KMS-11 (cell line): ENCODE results near the gene DPP10.

Source experiments
- H2AFZ ChIP-seq: fragments of 200-600 bp; sonication (generic); 2 replicates; pipeline ENCODE4 v1.6.1; 2016; ENCODE audit warnings: antibody characterized with exemption, mixed run types, low read depth
- H3K27ac ChIP-seq: fragments of 200-600 bp; sonication (generic); 2 replicates; pipeline ENCODE4 v1.6.1; 2016; ENCODE audit warnings: mild to moderate bottlenecking, mixed run types
- H3K27me3 ChIP-seq: fragments of 200-600 bp; sonication (generic); 2 replicates; pipeline ENCODE4 v1.6.1; 2017; ENCODE audit warnings: mild to moderate bottlenecking, low read depth, mixed run types, moderate library complexity; ENCODE audit not compliant: insufficient read depth
- H3K36me3 ChIP-seq: fragments of 200-600 bp; sonication (generic); 2 replicates; pipeline ENCODE4 v1.6.1; 2017; ENCODE audit warnings: mild to moderate bottlenecking, mixed run types; ENCODE audit not compliant: insufficient read depth
- H3K4me1 ChIP-seq: fragments of 200-600 bp; sonication (generic); 2 replicates; pipeline ENCODE4 v1.6.1; 2016; ENCODE audit warnings: mild to moderate bottlenecking, low read depth, mixed run types; ENCODE audit not compliant: poor library complexity, severe bottlenecking
- H3K4me2 ChIP-seq: fragments of 200-600 bp; sonication (generic); 2 replicates; pipeline ENCODE4 v1.7.0; 2016; ENCODE audit warnings: mild to moderate bottlenecking, mixed run types
- H3K4me3 ChIP-seq: fragments of 200-600 bp; sonication (generic); IDR thresholded peaks from 2 replicates; pipeline ENCODE4 v1.6.1; 2017; ENCODE audit warnings: low read depth, low read length, mixed read lengths; ENCODE audit not compliant: insufficient read depth
- H3K79me2 ChIP-seq: fragments of 200-600 bp; sonication (generic); 2 replicates; pipeline ENCODE4 v1.6.1; 2016; ENCODE audit warnings: low read depth, mixed run types; ENCODE audit not compliant: insufficient read depth
- H3K9ac ChIP-seq: fragments of 200-600 bp; sonication (generic); 2 replicates; pipeline ENCODE4 v1.6.1; 2016; ENCODE audit warnings: mild to moderate bottlenecking, mixed run types
- H4K20me1 ChIP-seq: fragments of 200-600 bp; sonication (generic); 2 replicates; pipeline ENCODE4 v1.6.1; 2016; ENCODE audit warnings: mild to moderate bottlenecking, mixed run types; ENCODE audit not compliant: insufficient read depth
- TF ChIP-seq, protein P1 (sequence below): fragments of 200-600 bp; sonication (generic); conservative IDR thresholded peaks from 2 replicates; pipeline ENCODE4 v1.6.1; 2017; ENCODE audit warnings: low read depth, mild to moderate bottlenecking, antibody characterized with exemption, low read length, moderate library complexity, mixed read lengths

DPP10 gene

GRCh38 chr2:115505331-115505730, 1062.9 kb downstream of the DPP10 start:
- no peaks in the 10 kb centered on the region for H4K20me1 ChIP-seq
- no peak overlapping the region for H3K4me3 ChIP-seq
- no peaks in the 10 kb centered on the region for H3K4me1 ChIP-seq
- H3K9ac ChIP-seq: no peak overlapping the region
- no peak overlapping the region for H3K4me2 ChIP-seq
- no peaks in the 10 kb centered on the region for H3K36me3 ChIP-seq
- H2AFZ ChIP-seq: no peak overlapping the region
- H3K27ac ChIP-seq: no peak overlapping the region
- TF ChIP-seq, protein P1, sequence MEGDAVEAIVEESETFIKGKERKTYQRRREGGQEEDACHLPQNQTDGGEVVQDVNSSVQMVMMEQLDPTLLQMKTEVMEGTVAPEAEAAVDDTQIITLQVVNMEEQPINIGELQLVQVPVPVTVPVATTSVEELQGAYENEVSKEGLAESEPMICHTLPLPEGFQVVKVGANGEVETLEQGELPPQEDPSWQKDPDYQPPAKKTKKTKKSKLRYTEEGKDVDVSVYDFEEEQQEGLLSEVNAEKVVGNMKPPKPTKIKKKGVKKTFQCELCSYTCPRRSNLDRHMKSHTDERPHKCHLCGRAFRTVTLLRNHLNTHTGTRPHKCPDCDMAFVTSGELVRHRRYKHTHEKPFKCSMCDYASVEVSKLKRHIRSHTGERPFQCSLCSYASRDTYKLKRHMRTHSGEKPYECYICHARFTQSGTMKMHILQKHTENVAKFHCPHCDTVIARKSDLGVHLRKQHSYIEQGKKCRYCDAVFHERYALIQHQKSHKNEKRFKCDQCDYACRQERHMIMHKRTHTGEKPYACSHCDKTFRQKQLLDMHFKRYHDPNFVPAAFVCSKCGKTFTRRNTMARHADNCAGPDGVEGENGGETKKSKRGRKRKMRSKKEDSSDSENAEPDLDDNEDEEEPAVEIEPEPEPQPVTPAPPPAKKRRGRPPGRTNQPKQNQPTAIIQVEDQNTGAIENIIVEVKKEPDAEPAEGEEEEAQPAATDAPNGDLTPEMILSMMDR: no peak
- H3K79me2 ChIP-seq: no peaks in the 10 kb centered on the region
- no peaks in the 10 kb centered on the region for H3K27me3 ChIP-seq

GRCh38 chr2:115520727-115521126, 1078.3 kb downstream of the DPP10 start:
- Histone ChIP-seq H4K20me1 (no peaks in the 10 kb centered on the region), H3K4me2 (no peak overlapping the region), H3K27ac (no peak overlapping the region), H3K9ac (no peak overlapping the region), H3K27me3 (no peaks in the 10 kb centered on the region), H2AFZ (no peak overlapping the region), H3K79me2 (no peaks in the 10 kb centered on the region), H3K4me1 (no peaks in the 10 kb centered on the region), H3K36me3 (no peaks in the 10 kb centered on the region), H3K4me3 (no peak overlapping the region)
- TF ChIP-seq, protein P1: no peak

DNA sequence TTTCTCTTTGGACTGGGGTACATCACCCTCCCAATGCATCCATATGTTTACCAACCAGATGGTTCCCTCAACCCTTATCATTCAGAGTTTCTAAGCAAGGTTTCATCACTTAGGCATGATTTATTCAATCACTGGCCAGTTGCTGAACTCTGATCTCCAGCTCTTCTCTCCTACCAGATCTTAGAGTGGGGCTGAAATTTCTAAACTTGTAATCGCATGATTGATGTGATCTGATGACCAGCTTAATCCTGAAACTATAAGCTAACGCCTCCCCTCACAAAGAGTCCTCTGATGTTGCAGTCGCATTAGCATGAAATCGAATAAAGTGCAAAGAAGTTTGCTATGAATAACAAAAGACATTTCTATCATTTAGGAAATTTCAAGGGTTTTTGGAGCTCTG, 1082.0 kb downstream of the DPP10 start:
- no peak overlapping the region for H3K4me2 ChIP-seq
- H3K27ac ChIP-seq: no peak overlapping the region
- no peak overlapping the region for H3K4me3 ChIP-seq
- H4K20me1 ChIP-seq: no peaks in the 10 kb centered on the region
- H3K4me1 ChIP-seq: peaks cover 10% of the 10 kb centered on the region
- H3K27me3 ChIP-seq: no peaks in the 10 kb centered on the region
- TF ChIP-seq, protein P1: no peak
- H3K9ac ChIP-seq: no peak overlapping the region
- no peaks in the 10 kb centered on the region for H3K79me2 ChIP-seq
- no peaks in the 10 kb centered on the region for H3K36me3 ChIP-seq
- no peak overlapping the region for H2AFZ ChIP-seq

DNA sequence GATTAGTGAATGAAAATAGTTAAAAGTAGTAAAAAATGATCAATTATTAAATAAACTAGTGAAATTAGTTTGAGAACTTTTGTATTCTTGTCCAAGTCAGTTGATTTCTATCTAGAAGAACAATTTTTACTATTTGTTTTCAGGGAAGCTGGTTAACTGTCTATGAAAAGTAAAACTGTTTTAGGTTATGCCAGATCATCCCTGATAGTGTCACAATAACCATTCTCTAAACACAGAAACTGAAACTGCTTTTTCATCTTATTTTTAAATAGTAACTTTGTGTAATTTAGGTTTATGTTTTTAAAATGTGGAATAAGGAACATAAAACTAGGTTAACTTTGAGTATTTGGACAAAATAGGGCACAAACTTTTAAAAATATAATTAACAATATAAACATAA, 1087.2 kb downstream of the DPP10 start:
- no peaks in the 10 kb centered on the region for H4K20me1 ChIP-seq
- no peaks in the 10 kb centered on the region for H3K79me2 ChIP-seq
- peak overlapping the region; percentile 54 for H3K4me2 ChIP-seq
- peaks cover 19% of the 10 kb centered on the region for H3K4me1 ChIP-seq
- TF ChIP-seq, protein P1: no peak
- H3K9ac ChIP-seq: no peak overlapping the region
- no peak overlapping the region for H3K4me3 ChIP-seq
- no peak overlapping the region for H2AFZ ChIP-seq
- H3K36me3 ChIP-seq: no peaks in the 10 kb centered on the region
- no peak overlapping the region; the same call in 1 of the 2 replicates for H3K27ac ChIP-seq
- no peaks in the 10 kb centered on the region for H3K27me3 ChIP-seq
